HG02623 (cell line): ENCODE data around the gene UTP4.

Source experiments
- ATAC-seq: cut with Tn5 transposase; IDR thresholded peaks from one replicate; pipeline ENCODE4 v1.9.1; 2021; ENCODE audit warnings: moderate library complexity; ENCODE audit not compliant: unreplicated experiment

Gene UTP4

GRCh38 chr16:69132424-69133252, at the start of gene UTP4, which contains the start of gene CHTF8:
Gene UTP4, plus strand, starts transcription at chr16:69132649. Its CDS starts 811 bp downstream, at chr16:69133460.
Gene CHTF8, minus strand, starts transcription at chr16:69132588. Its CDS starts 11,130 bp downstream, at chr16:69121458.
- peak; percentile 82 for ATAC-seq

- no peak for ATAC-seq
These were observed 49.0 kb upstream of the UTP4 start for GRCh38 chr16:69083306-69083941.

GRCh38 chr16:69084289-69084688, 48.2 kb upstream of the UTP4 start:
- no peak for ATAC-seq

GRCh38 chr16:69085032-69085695, 47.3 kb upstream of the UTP4 start:
- ATAC-seq: no peak

- ATAC-seq: no peak
These were observed 45.3 kb upstream of the UTP4 start for GRCh38 chr16:69087161-69087581.

GRCh38 chr16:69088684-69089083, 43.8 kb upstream of the UTP4 start:
- no peak for ATAC-seq

- no peak for ATAC-seq
These were observed 43.1 kb upstream of the UTP4 start for GRCh38 chr16:69089091-69089910.

- ATAC-seq: no peak
These were observed 38.5 kb upstream of the UTP4 start for GRCh38 chr16:69093974-69094373.

GRCh38 chr16:69094501-69094900, 37.9 kb upstream of the UTP4 start:
- no peak for ATAC-seq

- no peak for ATAC-seq
These were observed 37.3 kb upstream of the UTP4 start for GRCh38 chr16:69095193-69095592.

GRCh38 chr16:69100071-69100691, 32.3 kb upstream of the UTP4 start:
- no peak for ATAC-seq

GRCh38 chr16:69105501-69106361, 26.7 kb upstream of the UTP4 start, which contains the start of gene HAS3:
Gene HAS3, plus strand, starts transcription at chr16:69105653. Its CDS starts 3,743 bp downstream, at chr16:69109396.
- no peak for ATAC-seq

GRCh38 chr16:69106491-69107315, 25.7 kb upstream of the UTP4 start:
- no peak for ATAC-seq

- ATAC-seq: no peak
These were observed 25.0 kb upstream of the UTP4 start for GRCh38 chr16:69107316-69107962.

GRCh38 chr16:69108064-69108904, 24.2 kb upstream of the UTP4 start:
- no peak for ATAC-seq

GRCh38 chr16:69108905-69109252, 23.6 kb upstream of the UTP4 start:
- no peak for ATAC-seq
